Measurements from ENCODE around the gene PADI1. TPM values are rescaled to one million over a fixed set of nuclear protein-coding genes. Genes with fewer than 3 reads are reported as not detected.

The PADI1 gene
- total RNA-seq, 4 donors from 2014 or later = 0.14 TPM; not detected in 3

- intact Hi-C loops (cut with DNase I; ENCODE audit: low total_unique reads) = no loop called here
- no peak overlapping the region for H3K27ac ChIP-seq
- TF ChIP-seq CTCF (IDR thresholded peaks at IDR 0.05) = no peak
- TF ChIP-seq POLR2A (IDR thresholded peaks at IDR 0.05) = no peak
- H3K36me3 ChIP-seq = no peaks in the 10 kb centered on the region
- H3K4me1 ChIP-seq = no peaks in the 10 kb centered on the region
- DNase-seq = no peak
- H3K27me3 ChIP-seq = no peaks in the 10 kb centered on the region
- no peak overlapping the region for H3K4me3 ChIP-seq
- no peaks in the 10 kb centered on the region for H3K9me3 ChIP-seq
Measured at GRCh38 chr1:17278996-17279830, 74.3 kb downstream of the PADI1 start.

- Histone ChIP-seq H3K27ac (no peak overlapping the region), H3K4me3 (no peak overlapping the region), H3K27me3 (no peaks in the 10 kb centered on the region), H3K36me3 (no peaks in the 10 kb centered on the region), H3K4me1 (no peaks in the 10 kb centered on the region), H3K9me3 (no peaks in the 10 kb centered on the region)
- no peak for DNase-seq
- no peak for TF ChIP-seq CTCF (IDR thresholded peaks at IDR 0.05)
- no peak for TF ChIP-seq POLR2A (IDR thresholded peaks at IDR 0.05)
- intact Hi-C loops (cut with DNase I; ENCODE audit: low total_unique reads) = no loop called here
Measured at GRCh38 chr1:17280436-17280835, 75.5 kb downstream of the PADI1 start.

- Histone ChIP-seq H3K36me3 (no peaks in the 10 kb centered on the region), H3K4me1 (no peaks in the 10 kb centered on the region), H3K27ac (no peak overlapping the region), H3K4me3 (no peak overlapping the region), H3K9me3 (no peaks in the 10 kb centered on the region), H3K27me3 (no peaks in the 10 kb centered on the region)
- no peak for DNase-seq
- intact Hi-C loops (cut with DNase I; ENCODE audit: low total_unique reads) = no loop called here
- TF ChIP-seq POLR2A (IDR thresholded peaks at IDR 0.05) (no peak), CTCF (IDR thresholded peaks at IDR 0.05) (no peak)
Measured at GRCh38 chr1:17280894-17281293, 76.0 kb downstream of the PADI1 start.

- no peaks in the 10 kb centered on the region for H3K36me3 ChIP-seq
- DNase-seq = no peak
- H3K27me3 ChIP-seq = no peaks in the 10 kb centered on the region
- H3K27ac ChIP-seq = no peak overlapping the region
- intact Hi-C loops (cut with DNase I; ENCODE audit: low total_unique reads) = no loop called here
- no peak for TF ChIP-seq POLR2A (IDR thresholded peaks at IDR 0.05)
- TF ChIP-seq CTCF (IDR thresholded peaks at IDR 0.05) = no peak
- no peaks in the 10 kb centered on the region for H3K4me1 ChIP-seq
- H3K4me3 ChIP-seq = no peak overlapping the region
- H3K9me3 ChIP-seq = no peaks in the 10 kb centered on the region
Measured at GRCh38 chr1:17281775-17282181, 76.8 kb downstream of the PADI1 start.

- Histone ChIP-seq H3K9me3 (no peaks in the 10 kb centered on the region), H3K27me3 (no peaks in the 10 kb centered on the region), H3K4me1 (no peaks in the 10 kb centered on the region), H3K4me3 (no peak overlapping the region), H3K27ac (no peak overlapping the region), H3K36me3 (no peaks in the 10 kb centered on the region)
- intact Hi-C loops (cut with DNase I; ENCODE audit: low total_unique reads) = no loop called here
- no peak for DNase-seq
- TF ChIP-seq POLR2A (IDR thresholded peaks at IDR 0.05) = no peak
- no peak for TF ChIP-seq CTCF (IDR thresholded peaks at IDR 0.05)
Measured at GRCh38 chr1:17282836-17283235, 77.9 kb downstream of the PADI1 start.
